ENCODE data around the gene CIAO1.
A peak's percentile ranks its signal among the peaks of the same experiment; 100 is the strongest.
"Not testable (repeated sequence)": the region's sequence is repeated elsewhere in the genome, so short reads cannot be mapped to it uniquely, and the experiment has no call there.

CIAO1 gene

DNA sequence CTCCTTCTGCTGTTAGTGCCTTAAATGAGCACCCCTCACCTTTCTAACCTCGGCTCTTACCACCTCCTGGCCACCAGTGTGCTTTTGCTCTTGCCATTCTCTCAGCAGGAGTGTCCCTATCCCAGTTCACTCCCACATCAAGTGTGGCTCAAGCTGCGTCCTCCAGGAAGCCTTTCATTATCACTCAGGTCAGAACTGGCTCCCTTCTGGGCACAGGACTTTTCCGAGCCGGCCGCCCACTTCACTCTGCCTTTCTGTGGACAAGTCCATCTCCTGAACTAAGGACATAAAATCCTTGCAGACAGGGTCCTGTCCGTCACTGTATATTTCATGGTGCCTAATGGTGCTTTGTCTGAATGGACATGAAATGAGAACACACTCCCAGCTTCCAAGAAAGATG lies 15.8 kb upstream of the CIAO1 start:
- no peak for DNase-seq (ENCODE audit: low read depth)

DNA sequence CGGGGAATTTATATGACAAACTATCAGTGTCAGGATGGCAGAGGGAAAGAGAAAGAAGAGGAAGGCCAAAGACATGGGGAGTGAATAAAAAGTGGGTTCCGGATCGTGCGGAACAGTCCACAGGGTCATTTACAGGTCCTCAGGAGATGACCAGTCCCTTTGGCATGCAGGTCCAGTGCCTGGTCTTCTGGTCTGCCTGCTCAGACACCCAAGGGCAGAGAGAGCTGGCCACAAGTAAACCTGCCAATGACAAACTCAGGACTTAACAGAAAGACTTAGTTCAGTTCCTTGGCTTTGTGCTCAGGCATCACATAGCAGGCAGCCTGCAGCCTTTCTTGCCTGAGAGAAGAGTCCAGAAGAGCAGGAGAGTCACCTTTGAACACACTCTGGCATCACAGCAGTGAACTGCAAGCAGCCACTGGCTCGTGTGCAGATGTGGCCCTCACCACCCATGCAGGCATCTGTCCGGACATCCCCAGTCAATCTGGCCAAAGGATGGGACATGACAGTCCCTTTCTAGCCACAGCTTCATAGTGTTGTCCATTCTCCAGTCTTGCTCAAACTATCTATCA lies 14.2 kb upstream of the CIAO1 start:
- no peak for DNase-seq (ENCODE audit: low read depth)

DNA sequence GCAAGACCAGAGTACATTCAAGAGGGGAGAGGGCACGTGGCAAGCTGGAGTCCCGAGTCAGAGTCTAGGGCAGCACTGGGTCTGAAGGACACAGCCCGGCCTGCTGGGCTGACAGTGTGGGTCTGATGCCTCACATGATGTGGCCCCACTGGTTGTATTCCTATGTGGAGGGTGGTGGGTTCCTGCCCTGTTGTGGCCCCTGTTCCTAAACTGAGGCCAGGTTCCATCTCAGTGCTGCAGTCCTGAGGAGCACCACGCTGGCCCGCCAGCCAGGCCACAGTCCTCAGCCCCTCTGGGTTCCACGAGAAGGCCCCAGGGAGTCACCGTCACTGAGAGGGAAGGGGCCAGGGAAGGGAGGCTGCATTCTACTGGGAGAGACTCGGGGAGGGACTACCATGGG lies 13.5 kb upstream of the CIAO1 start:
- DNase-seq (ENCODE audit: low read depth): no peak

DNA sequence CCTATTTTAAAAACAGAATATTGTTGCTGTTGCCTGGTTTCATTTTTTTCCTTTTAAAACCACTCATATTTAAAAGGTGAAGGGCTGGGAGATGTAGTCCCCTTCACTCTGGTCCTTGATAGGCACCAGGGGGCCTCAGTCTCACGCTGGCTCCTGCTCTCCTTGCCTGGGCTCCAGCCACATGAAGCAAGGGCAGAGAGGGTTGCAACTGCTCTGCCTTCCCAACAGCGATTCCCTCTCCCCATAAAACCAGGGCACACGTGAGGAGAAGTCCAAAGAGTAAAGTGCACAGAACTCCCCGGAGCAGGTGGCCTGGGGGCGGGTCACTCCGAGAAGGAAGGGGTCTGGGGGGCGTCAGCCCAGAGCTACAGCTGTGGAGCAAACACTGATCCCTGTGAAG lies 13.0 kb upstream of the CIAO1 start:
- DNase-seq (ENCODE audit: low read depth): no peak

DNA sequence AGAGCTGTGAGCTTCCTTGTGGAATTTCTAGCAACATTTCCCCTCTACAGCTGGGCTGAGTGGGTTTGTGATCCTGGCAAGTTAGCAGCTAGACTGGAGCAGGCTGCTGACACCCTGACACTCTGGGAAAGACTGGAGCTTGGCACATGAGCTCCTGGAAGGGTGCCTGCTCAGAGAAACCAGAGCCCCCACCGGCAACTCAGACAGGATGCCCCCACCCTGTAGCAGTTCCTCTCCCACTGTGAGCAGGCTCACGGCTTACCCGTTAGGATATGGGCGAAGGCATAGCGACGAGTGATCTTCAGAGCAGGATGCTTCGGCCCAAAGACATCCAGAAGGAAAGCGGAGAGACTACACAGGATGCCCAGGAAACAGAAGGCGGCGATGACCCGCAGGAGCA lies 11.5 kb upstream of the CIAO1 start:
- DNase-seq (ENCODE audit: low read depth): no peak

DNA sequence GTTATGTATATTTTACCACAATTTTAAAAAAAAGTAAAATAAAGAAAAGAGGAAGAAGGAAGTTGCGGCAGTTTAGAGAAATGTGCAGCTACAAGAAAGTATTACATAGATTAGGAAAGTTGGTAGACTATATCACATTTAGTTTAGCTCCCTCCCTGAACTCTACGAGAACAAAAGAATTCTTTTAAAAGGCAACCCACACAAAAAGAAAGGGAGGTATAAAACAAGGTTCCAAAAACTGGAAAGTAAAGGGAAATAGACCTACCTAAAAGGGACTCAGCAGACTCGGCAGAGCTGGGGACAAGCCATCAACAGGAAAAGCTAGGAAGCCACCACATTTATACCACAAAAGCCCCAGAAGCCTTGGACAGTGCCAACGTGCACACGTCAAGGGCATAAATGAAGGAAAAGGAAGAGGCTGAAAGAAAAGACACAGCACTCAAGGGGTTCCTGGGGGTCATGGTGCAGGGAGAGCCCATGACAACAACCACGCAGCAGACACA lies 9.4 kb upstream of the CIAO1 start:
- no peak for DNase-seq (ENCODE audit: low read depth)

DNA sequence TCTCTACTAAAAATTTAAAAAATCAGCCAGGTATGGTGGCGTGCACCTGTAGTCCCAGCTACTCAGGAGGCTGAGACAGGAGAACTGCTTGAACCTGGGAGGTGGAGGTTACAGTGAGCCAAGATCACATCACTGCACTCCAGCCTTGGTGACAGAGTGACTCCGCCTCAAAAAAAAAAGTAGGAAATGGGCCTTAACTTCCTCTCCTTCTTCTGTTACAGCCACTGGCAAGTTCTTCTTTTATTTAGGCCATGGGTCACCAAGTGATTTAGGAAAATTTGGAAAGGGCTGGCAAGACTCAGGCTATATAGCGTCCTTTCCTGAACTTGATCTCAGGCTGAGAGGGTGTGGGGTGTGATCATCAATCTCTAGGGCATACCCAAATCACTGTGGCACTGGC lies 8.3 kb upstream of the CIAO1 start:
- not testable (repeated sequence) for DNase-seq (ENCODE audit: low read depth)

DNA sequence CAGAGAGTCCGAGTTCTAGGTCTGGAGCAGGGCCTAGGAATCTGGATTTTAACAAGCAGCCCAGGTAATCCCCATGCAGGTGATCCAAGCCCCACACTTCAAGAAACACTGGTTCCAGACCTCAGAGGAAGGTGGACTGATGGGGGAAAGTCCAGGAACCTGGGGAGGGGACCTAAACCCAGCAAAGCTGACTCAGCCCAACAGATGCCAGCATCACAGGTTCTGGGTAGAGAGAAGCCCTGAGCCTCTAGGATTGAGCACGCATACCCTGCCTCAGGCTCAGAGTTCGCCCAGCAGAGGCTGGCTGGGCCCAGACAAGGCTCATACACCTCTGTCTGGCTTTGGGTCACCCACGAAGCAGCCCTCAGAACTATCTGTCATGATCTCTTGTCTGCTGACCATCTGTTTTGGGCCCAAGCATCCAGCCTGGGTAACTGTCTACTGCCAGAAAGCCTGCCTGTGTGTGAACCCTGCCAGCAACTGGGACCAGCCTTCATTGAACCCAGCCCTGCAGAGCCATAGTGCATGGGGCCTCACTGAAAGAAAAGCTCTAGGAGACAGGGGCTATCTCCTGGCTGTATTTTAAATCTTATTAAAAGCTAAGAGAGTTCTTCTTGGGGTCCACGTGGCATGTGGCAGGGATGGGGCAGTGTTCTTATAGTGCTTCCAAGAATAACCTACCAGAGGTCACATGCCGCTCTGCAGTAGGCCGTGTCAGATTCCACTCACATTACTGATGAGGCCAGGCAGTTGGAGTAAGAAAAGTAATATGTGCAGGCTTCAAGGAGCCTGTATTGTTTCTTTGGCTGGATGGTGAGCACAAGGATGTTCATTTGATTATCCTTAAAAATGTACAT lies 7.6 kb upstream of the CIAO1 start:
- no peak for DNase-seq (ENCODE audit: low read depth)

DNA sequence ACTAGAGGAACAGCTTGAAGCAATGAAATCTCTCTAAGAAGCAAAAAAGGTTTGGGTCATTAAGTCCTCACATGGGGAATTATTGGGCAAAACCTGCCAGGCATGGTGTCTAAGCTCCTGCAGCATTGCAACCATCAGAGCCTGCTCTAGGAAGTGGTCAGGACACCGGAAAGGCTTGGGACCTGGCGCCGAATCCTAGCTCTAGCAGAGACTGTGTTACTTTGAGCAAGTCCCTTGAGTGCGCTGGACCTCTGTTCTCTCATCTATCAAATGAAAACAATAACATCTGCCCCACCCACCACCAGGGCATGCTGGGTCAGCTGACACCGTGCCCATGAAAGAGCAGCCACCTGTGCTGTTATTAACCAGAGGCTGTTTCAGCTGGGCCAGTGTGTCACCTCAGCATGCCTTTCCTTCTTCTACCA lies 6.5 kb upstream of the CIAO1 start:
- no peak for DNase-seq (ENCODE audit: low read depth)

DNA sequence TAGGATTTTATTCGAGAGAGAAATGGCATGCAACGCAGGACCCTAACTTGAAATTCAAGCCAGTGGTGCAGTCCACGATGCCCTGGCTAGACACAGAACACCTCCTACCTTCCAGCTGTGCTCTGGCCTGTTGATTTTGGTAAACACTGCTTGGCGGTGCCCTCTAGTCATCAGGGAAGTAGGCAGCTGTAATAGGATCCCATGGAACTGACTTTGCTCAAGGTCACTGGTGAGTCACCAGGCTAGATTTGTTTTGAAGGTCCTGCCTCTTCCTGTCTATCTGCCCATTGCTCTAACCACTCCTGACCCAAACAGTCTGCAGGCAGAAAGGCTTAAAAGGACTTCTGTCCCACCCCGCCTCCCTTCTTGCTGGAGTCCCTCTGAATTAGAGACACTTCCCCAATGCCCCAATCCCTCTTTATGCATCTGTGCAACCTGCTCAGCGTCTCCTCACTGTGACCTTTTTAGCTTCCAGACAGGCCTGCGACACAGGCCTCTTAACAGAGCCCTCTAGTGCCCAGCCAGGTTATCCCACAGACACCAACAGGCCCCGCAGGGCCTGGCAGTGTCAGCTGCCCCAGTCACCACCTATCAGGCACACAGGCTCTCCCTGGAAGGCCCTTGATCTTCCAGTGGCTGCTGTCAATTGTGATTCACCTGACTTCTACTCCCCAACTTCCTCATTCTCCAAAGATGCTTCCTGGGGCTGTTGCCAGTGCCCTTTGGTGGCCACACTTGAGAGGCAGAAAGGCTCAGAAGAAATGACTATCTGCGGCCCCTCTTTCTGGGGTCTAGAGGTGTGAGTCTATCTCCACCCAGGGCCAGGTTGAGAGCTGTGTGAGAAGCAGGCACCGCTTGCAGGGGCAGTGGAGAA lies 5.4 kb upstream of the CIAO1 start:
- DNase-seq (ENCODE audit: low read depth): no peak

DNA sequence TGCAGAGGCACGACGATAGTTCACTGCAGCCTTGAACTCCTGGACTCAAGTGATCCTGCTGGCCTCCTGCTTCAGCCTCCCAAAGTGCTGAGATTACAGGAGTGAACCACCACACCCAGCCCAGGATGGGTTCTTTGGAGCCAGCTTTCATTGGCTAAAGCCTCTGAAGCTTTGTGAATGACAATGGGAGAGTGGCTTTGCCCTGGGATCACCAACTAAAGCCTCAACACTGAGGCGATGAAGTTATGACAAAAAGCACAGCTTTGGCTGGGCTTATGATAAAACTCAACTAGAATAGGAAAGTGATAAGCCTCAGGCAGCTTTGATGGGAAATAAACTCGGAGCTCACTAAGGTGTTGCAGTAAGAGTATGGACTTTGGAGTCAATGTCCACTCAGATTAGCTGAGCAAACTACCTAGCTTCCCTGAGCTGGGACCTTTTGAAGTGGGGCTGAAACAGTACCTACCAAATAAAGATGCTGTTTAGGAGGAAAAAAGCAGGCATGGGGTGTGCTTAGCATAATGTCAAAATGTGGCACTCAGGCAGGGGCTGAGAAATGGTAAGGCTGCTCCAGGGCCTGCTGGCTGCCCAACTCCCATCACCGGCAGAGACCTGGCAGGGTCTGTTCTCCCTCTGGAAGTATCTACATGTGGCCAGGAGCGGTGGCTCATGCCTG lies 4.6 kb upstream of the CIAO1 start:
- no peak for DNase-seq (ENCODE audit: low read depth)

DNA sequence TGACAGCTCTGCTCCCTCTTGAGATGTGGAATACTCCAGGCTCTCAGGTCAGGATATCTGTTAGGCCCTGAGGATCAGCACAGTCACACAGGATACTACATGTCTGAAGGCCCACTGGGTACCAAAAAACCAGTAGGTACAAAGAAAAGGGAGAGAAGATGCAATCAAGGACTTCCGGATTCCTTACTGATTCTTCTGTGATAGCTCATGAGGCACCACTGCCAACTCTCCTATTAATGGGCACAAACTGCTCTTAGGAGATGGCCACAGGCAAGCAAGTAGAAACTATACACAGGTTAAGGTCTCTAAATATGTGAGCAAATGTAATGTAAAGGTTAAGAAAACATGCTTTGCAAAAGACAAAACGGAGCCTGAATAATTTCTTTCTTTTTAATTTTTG lies 3.7 kb upstream of the CIAO1 start:
- no peak for DNase-seq (ENCODE audit: low read depth)

DNA sequence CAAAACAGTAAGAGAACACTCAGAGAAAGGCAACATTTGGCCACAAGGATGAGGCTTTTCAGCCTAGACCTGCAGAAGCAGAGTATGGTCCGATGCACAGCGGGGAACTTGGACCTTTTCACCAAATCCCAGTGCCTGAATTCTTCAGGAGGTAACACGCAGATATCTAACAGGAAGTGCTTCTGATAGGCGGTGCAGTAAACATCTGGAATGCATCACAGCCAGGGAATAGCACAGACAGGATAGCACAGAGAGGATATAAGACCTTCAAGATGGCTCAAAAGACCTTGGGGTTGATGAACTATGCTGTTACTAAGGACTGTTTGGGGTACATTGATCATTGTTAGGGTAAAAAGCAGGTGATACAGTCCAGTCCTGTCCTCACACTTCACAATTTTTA lies 1.9 kb upstream of the CIAO1 start:
- no peak for DNase-seq (ENCODE audit: low read depth)

DNA sequence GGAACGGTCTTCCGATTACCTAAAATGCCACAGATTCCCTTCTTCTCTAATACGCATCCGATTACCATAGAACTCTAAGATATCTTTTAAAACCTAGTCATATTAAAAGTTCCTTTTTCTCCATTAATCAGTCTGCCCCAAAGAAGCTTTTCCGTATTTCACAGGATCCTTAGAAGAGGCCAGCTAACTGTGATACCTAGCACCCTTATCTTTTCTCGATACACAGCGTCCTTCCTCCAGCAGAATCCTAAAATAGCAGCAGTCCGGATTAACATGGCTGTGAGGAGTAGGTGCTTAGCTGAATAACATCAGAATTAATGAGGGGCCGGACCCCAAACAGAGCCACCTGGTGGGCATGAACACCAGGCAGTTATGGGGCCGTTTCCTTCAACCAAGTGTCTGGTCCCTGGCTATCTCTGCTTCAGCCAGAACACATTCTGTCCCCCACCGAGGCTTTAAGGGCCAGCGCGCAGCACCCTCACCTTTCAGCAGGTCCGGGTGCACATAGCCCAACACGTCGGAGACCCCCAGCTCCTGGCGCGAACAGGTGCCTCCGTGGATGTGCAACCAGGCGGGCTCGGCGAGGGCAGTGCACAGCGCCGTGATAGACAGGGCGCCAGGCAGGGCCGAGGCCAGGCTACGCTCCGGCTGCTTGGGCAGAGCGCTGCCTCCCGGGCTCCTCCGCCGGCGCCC lies 1.2 kb upstream of the CIAO1 start:
- DNase-seq (ENCODE audit: low read depth): no peak

DNA sequence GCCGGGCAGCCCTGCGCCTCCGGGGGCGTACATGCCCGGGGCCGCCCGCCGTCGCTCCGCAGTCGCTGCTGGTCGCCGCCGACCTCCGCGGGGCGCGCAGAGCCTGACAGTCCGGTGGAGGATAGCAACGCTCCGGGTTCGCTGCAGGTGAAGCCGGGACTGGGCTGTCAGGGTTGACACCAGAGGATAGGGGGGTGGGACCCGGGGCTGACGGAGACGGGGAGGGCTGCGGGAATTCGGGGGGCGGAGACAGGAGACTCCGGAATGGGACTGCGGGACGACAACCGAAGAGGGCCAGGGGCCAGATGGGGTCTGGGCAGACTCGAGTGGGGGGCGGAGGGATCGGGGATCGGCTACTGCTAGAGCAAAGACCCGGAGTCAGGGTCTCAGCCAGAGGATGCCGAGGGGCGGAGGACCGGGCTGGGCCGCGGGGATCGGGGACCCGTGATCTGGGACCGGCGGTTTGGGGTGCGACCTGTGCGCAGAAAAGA lies 631 bp upstream of the CIAO1 start:
- peak; percentile 36 for DNase-seq (ENCODE audit: low read depth)

DNA sequence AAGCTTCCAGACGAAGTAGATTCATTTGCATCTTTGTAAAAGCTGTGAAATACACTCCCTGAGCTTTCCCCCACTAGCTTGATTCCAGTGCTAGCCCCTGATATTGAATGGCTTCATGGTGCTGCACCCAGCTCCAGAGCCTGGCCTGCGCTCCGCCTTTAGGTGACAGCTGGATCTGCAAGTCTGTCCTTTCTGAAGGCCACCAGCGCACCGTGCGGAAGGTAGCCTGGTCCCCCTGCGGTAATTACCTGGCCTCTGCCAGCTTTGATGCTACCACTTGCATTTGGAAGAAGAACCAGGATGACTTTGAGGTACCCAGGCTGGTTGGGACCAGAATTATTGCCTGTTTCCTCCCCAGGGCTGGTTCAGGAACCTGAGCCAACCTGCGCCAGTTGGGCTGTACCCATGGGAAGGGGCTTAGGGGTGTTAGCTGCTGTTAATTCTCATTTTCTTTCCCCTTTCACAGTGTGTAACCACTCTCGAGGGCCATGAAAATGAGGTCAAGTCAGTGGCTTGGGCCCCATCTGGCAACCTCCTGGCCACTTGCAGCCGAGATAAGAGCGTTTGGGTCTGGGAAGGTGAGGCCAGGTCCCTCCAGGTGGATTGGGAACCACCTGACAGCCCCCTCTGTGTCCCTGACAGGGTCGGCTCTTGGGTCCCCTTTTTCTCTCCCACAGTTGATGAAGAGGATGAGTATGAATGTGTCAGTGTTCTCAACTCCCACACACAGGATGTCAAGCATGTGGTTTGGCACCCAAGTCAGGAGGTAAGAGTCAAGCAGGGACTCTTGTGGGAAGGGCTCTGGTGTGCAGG lies 1.3 kb downstream of the CIAO1 start:
- DNase-seq (ENCODE audit: low read depth): peak; percentile 9

DNA sequence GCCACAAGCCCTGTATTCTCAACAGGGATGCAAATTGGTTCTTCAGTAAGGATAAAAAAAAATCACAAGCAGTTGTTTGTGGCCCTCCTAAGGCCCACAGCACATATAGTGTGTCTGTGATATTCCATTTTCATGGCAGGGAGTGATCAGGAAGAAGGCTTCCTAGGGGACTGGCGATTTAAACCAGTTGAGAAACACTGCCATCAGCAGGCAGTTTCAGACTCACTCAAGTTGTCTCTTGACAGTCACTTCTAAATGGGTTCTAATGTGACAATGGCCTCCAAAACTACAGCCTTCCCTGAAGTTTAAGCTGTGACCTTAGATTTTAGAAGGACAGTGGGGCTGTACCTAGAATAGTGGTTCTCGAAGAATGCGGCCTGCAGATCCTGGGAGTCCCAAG lies 6.0 kb downstream of the CIAO1 start:
- DNase-seq (ENCODE audit: low read depth): no peak

DNA sequence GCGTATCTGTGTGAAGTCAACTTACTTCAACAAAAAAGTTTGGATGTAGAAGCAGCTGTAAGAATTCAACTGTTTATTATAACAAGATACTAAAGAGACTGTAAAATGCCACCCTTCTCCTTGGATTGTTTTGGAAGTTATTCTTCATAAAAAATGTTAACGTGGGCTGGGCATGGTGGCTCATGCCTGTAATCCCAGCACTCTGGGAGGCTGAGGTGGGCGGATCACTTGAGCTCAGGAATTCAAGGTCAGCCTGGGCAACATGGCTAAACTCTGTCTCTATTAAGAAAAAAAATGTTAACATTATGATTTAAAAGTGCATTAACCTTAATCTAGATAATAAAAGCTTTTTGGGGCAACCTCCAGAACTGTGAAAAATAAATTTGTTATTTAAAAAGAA lies 7.7 kb downstream of the CIAO1 start:
- DNase-seq (ENCODE audit: low read depth): no peak

DNA sequence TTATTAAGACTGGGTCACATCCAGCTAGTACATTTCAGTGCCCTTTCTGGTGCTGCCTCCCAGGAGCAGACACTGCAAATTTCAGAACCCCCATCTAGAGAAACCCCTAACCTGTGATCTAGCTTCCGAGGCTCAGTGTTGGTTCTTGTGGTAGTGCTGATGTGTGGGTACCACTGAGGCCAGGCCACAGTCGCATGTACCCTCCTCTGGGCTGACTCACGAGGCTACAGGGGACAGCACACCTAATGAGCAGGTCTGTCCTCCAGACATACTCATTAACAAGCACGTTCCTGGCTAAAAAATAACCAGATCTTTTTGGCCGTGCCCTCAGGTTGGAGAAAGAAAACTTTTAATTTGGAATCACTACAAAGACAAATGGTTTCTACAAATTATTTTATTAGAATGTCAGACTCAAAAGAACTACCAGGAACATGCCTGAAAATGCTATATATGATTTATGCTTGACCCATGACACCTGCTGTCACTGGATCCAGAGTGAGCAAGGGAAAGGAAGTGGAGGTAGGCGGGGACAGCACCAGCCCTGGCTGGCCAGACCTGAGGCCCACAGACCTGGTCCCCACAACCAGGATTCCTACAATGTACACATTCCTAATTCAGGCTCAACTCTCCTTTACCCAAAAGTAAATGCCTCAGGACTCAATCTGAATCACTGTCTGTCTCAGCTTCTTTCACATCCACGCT lies 8.5 kb downstream of the CIAO1 start:
- DNase-seq (ENCODE audit: low read depth): no peak

Data from T-helper 22 cell (primary cell).